SK-N-SH treated with all-trans-retinoic acid at 6 μM for 48 hours (cell line): Measurements from ENCODE around the gene SLC13A3.

Experiments
- ATAC-seq: fragments of 200-7000 bp; cut with Tn5 transposase; 3 replicates; pipeline ENCODE4 v1.9.1; 2020; ENCODE audit warnings: mild to moderate bottlenecking, moderate library complexity
- ARNTL ChIP-seq: fragments of 450-650 bp; formaldehyde crosslinking; IDR thresholded peaks from 2 replicates; pipeline ENCODE4 v1.5.0; 2020; ENCODE audit warnings: low read depth, mild to moderate bottlenecking, moderate library complexity, borderline replicate concordance
- BACH2 ChIP-seq: fragments of 250-450 bp; sonication (Bioruptor Pico); IDR thresholded peaks from 2 replicates; pipeline ENCODE4 v1.9.0; 2021; ENCODE audit warnings: mild to moderate bottlenecking, borderline replicate concordance
- CSDC2 ChIP-seq: fragments of 250-450 bp; sonication (Bioruptor Pico); IDR thresholded peaks from 2 replicates; pipeline ENCODE4 v1.5.0; 2020; ENCODE audit warnings: mild to moderate bottlenecking, moderate library complexity
- ESRRG ChIP-seq: fragments of 250-450 bp; sonication (Bioruptor Pico); IDR thresholded peaks from 2 replicates; pipeline ENCODE4 v1.6.1; 2021; ENCODE audit warnings: mild to moderate bottlenecking
- GLIS3 ChIP-seq: fragments of 250-450 bp; sonication (Bioruptor Pico); IDR thresholded peaks from 2 replicates; pipeline ENCODE4 v1.5.0; 2020; ENCODE audit warnings: mild to moderate bottlenecking, moderate library complexity
- ISL1 ChIP-seq: fragments of 250-450 bp; sonication (Bioruptor Pico); IDR thresholded peaks from 2 replicates; pipeline ENCODE4 v2.1.2; 2022; ENCODE audit warnings: mild to moderate bottlenecking, moderate library complexity
- PPARA ChIP-seq: fragments of 250-450 bp; sonication (Bioruptor Pico); IDR thresholded peaks from 2 replicates; pipeline ENCODE4 v1.5.0; 2020; ENCODE audit warnings: mild to moderate bottlenecking, borderline replicate concordance
- RARB ChIP-seq: fragments of 250-450 bp; sonication (Bioruptor Pico); IDR thresholded peaks from 2 replicates; pipeline ENCODE4 v1.8.0; 2021; ENCODE audit warnings: mild to moderate bottlenecking, moderate library complexity
- SNAI2 ChIP-seq: fragments of 250-450 bp; sonication (Bioruptor Pico); IDR thresholded peaks from 2 replicates; pipeline ENCODE4 v1.5.0; 2020; ENCODE audit warnings: mild to moderate bottlenecking, moderate library complexity
- TCF4 ChIP-seq: fragments of 250-450 bp; sonication (Bioruptor Pico); IDR thresholded peaks from 2 replicates; pipeline ENCODE4 v1.8.0; 2021; ENCODE audit warnings: mild to moderate bottlenecking, moderate library complexity, borderline replicate concordance
- TOX ChIP-seq: fragments of 250-450 bp; sonication (Bioruptor Pico); IDR thresholded peaks from 2 replicates; pipeline ENCODE4 v1.8.0; 2021; ENCODE audit warnings: mild to moderate bottlenecking, moderate library complexity, borderline replicate concordance
- ZC3H10 ChIP-seq: fragments of 250-450 bp; sonication (Bioruptor Pico); IDR thresholded peaks from 2 replicates; pipeline ENCODE4 v1.5.1; 2021; ENCODE audit warnings: mild to moderate bottlenecking, moderate library complexity
- ZFP3 ChIP-seq: fragments of 250-450 bp; sonication (Bioruptor Pico); IDR thresholded peaks from 2 replicates; pipeline ENCODE4 v1.5.0; 2020; ENCODE audit warnings: mild to moderate bottlenecking, moderate library complexity
- ZFP30 ChIP-seq: fragments of 450-650 bp; formaldehyde crosslinking; IDR thresholded peaks from 2 replicates; pipeline ENCODE4 v1.5.0; 2022; ENCODE audit warnings: mild to moderate bottlenecking, moderate library complexity
- ZNF565 ChIP-seq: fragments of 450-650 bp; formaldehyde crosslinking; conservative IDR thresholded peaks from 2 replicates; pipeline ENCODE4 v1.5.0; 2020; ENCODE audit warnings: low read depth, mild to moderate bottlenecking, moderate library complexity
- ZNF70 ChIP-seq: fragments of 450-650 bp; formaldehyde crosslinking; IDR thresholded peaks from 2 replicates; pipeline ENCODE4 v1.5.0; 2020; ENCODE audit warnings: mild to moderate bottlenecking, moderate library complexity
- ZNF8 ChIP-seq: fragments of 450-650 bp; formaldehyde crosslinking; IDR thresholded peaks from 2 replicates; pipeline ENCODE4 v1.5.0; 2020; ENCODE audit warnings: mild to moderate bottlenecking, moderate library complexity
- TF ChIP-seq, protein P1 (sequence below): fragments of 250-450 bp; sonication (Bioruptor Pico); IDR thresholded peaks from 2 replicates; pipeline ENCODE4 v1.5.0; 2020; ENCODE audit warnings: mild to moderate bottlenecking, moderate library complexity
- TF ChIP-seq, protein P2 (sequence below): fragments of 250-450 bp; sonication (Bioruptor Pico); IDR thresholded peaks from 2 replicates; pipeline ENCODE4 v1.5.1; 2021; ENCODE audit warnings: mild to moderate bottlenecking, moderate library complexity
- TF ChIP-seq, protein P3 (sequence below): fragments of 250-450 bp; sonication (Bioruptor Pico); IDR thresholded peaks from 2 replicates; pipeline ENCODE4 v1.8.0; 2021; ENCODE audit warnings: low read depth, mild to moderate bottlenecking, moderate library complexity, borderline replicate concordance

The SLC13A3 gene

DNA sequence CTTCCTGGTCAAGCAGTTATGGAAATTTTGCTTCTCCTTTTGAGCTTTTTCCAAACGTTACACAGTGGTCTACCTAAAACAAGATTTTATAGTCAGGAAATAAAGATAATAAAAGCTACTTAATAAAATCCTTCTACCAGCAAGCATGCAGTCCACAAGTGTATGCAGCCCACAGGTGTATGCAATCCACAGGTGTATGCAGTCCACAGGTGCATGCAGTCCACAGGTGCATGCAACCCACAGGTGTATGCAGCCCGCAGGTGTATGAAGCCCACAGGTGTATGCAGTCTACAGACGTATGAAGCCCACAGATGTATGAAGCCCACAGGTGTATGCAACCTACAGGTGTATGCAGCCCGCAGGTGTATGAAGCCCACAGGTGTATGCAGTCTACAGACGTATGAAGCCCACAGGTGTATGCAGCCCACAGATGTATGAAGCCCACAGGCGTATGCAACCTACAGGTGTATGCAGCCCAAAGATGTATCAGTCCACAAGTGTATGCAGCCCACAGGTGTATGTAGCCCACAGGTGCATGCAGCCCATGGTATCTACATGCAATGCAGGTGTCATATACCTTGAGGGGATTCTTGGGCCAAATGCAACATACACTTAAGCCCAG lies 74.4 kb downstream of the SLC13A3 start:
- TF ChIP-seq, protein P1, sequence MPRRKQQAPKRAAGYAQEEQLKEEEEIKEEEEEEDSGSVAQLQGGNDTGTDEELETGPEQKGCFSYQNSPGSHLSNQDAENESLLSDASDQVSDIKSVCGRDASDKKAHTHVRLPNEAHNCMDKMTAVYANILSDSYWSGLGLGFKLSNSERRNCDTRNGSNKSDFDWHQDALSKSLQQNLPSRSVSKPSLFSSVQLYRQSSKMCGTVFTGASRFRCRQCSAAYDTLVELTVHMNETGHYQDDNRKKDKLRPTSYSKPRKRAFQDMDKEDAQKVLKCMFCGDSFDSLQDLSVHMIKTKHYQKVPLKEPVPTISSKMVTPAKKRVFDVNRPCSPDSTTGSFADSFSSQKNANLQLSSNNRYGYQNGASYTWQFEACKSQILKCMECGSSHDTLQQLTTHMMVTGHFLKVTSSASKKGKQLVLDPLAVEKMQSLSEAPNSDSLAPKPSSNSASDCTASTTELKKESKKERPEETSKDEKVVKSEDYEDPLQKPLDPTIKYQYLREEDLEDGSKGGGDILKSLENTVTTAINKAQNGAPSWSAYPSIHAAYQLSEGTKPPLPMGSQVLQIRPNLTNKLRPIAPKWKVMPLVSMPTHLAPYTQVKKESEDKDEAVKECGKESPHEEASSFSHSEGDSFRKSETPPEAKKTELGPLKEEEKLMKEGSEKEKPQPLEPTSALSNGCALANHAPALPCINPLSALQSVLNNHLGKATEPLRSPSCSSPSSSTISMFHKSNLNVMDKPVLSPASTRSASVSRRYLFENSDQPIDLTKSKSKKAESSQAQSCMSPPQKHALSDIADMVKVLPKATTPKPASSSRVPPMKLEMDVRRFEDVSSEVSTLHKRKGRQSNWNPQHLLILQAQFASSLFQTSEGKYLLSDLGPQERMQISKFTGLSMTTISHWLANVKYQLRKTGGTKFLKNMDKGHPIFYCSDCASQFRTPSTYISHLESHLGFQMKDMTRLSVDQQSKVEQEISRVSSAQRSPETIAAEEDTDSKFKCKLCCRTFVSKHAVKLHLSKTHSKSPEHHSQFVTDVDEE (CRISPR knock-in tag), result no peak
- TF ChIP-seq ISL1 (CRISPR knock-in tag), result no peak
- TF ChIP-seq ZNF8 (CRISPR knock-in tag), result no peak
- TF ChIP-seq GLIS3 (CRISPR knock-in tag), result no peak
- no peak for TF ChIP-seq ARNTL (CRISPR knock-in tag)
- TF ChIP-seq SNAI2 (CRISPR knock-in tag), result no peak
- TF ChIP-seq ZFP3 (CRISPR knock-in tag), result no peak
- no peak for TF ChIP-seq BACH2 (CRISPR knock-in tag)
- TF ChIP-seq CSDC2, result no peak
- TF ChIP-seq ZNF70 (CRISPR knock-in tag), result no peak
- no peak for ATAC-seq

GRCh38 chr20:46575937-46576461 lies 75.3 kb downstream of the SLC13A3 start:
- ATAC-seq, result no peak
- TF ChIP-seq ZFP30 (no peak), SNAI2 (CRISPR knock-in tag) (no peak)

DNA sequence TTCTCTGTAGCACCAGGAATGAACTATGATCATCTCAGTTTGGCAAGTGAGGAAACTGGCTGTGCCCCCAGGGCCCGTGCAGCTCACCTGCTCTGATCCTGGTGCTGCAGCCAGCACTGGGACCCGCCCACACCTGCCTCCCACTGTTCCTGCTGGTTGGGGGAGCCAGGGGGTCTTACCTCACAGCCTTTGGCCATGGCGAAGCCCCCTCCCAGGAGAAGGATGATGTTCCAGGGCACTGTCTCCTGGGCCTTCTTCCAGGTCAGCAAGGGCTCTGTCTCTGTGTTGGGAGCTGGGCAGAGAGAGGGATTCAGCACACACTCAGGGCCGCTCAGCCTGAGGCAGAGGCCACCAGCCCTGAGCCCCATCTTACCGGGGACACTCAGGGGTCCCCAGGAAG lies 75.9 kb downstream of the SLC13A3 start:
- no peak for ATAC-seq
- TF ChIP-seq TOX, result no peak

GRCh38 chr20:46573788-46574584 lies 77.3 kb downstream of the SLC13A3 start:
- no peak for ATAC-seq
- TF ChIP-seq TOX, result no peak
- TF ChIP-seq TCF4 (CRISPR knock-in tag), result no peak
- no peak for TF ChIP-seq ZNF70 (CRISPR knock-in tag)
- no peak for TF ChIP-seq ESRRG
- TF ChIP-seq RARB (CRISPR knock-in tag), result no peak
- no peak for TF ChIP-seq ZFP30
- TF ChIP-seq ZC3H10 (CRISPR knock-in tag), result no peak
- TF ChIP-seq, protein P2, sequence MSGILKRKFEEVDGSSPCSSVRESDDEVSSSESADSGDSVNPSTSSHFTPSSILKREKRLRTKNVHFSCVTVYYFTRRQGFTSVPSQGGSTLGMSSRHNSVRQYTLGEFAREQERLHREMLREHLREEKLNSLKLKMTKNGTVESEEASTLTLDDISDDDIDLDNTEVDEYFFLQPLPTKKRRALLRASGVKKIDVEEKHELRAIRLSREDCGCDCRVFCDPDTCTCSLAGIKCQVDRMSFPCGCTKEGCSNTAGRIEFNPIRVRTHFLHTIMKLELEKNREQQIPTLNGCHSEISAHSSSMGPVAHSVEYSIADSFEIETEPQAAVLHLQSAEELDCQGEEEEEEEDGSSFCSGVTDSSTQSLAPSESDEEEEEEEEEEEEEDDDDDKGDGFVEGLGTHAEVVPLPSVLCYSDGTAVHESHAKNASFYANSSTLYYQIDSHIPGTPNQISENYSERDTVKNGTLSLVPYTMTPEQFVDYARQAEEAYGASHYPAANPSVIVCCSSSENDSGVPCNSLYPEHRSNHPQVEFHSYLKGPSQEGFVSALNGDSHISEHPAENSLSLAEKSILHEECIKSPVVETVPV (CRISPR knock-in tag), result no peak
- no peak for TF ChIP-seq ARNTL (CRISPR knock-in tag)
- no peak for TF ChIP-seq PPARA
- no peak for TF ChIP-seq ZNF565 (CRISPR knock-in tag)
- no peak for TF ChIP-seq CSDC2
- TF ChIP-seq SNAI2 (CRISPR knock-in tag), result no peak
- TF ChIP-seq, protein P3, sequence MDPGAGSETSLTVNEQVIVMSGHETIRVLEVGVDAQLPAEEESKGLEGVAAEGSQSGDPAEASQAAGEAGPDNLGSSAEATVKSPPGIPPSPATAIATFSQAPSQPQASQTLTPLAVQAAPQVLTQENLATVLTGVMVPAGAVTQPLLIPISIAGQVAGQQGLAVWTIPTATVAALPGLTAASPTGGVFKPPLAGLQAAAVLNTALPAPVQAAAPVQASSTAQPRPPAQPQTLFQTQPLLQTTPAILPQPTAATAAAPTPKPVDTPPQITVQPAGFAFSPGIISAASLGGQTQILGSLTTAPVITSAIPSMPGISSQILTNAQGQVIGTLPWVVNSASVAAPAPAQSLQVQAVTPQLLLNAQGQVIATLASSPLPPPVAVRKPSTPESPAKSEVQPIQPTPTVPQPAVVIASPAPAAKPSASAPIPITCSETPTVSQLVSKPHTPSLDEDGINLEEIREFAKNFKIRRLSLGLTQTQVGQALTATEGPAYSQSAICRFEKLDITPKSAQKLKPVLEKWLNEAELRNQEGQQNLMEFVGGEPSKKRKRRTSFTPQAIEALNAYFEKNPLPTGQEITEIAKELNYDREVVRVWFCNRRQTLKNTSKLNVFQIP (CRISPR knock-in tag), result no peak

DNA sequence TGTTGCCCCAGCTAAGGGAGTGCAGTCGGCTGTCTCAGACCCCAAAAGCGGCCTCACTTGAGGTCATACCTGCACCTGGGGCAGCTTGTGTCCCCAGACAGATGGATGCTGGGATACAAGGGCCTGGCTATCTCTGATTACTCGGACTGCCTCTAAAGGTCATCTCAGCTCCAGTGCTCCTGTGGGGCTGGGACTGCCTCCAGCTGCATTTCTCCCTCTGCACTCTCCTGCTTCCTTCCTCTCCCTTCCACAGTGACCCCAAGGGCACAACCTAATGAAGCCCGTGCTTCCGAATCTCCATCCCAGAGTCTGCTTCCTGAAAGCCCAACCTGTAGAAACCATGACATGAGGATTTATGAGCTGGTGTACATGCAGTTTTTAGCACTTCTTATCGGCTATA lies 78.0 kb downstream of the SLC13A3 start:
- no peak for ATAC-seq
- TF ChIP-seq ZFP3 (CRISPR knock-in tag), result no peak
- TF ChIP-seq SNAI2 (CRISPR knock-in tag), result no peak
- TF ChIP-seq, protein P3 (CRISPR knock-in tag), result no peak
- TF ChIP-seq, protein P1 (CRISPR knock-in tag), result no peak
- TF ChIP-seq GLIS3 (CRISPR knock-in tag), result no peak
- no peak for TF ChIP-seq RARB (CRISPR knock-in tag)
- TF ChIP-seq ZNF8 (CRISPR knock-in tag), result no peak
- TF ChIP-seq PPARA, result no peak
- TF ChIP-seq ZNF565 (CRISPR knock-in tag), result no peak
- no peak for TF ChIP-seq ZC3H10 (CRISPR knock-in tag)
- no peak for TF ChIP-seq TCF4 (CRISPR knock-in tag)
- TF ChIP-seq ZFP30, result no peak
